WTC11 (cell line): ENCODE data around the gene PRODH. TPM values are rescaled to one million over a fixed set of nuclear protein-coding genes. Genes with fewer than 3 reads are reported as not detected.

ENCODE experiments used
- ATAC-seq: fragments of 200-7000 bp; cut with Tn5 transposase; 2 replicates; pipeline ENCODE4 v1.10.0; 2021; ENCODE audit warnings: mild to moderate bottlenecking, moderate library complexity
- CTCF ChIA-PET: fragments of 300-600 bp; sonication (Branson Sonifier 250); formaldehyde crosslinking; loops from one replicate; lab custom pipeline; 2021; ENCODE audit warnings: antibody characterized with exemption; lab: Charles Lee
- POLR2A ChIA-PET: fragments of 350-600 bp; sonication (Branson Sonifier 250); formaldehyde crosslinking; loops from one replicate; lab custom pipeline; 2021; ENCODE audit warnings: antibody characterized with exemption; lab: Charles Lee
- DNase-seq: peaks from one replicate; pipeline ENCODE4 v3.0.0; 2021; ENCODE audit warnings: low spot score
- H3K27ac Mint-ChIP-seq: 2 replicates; pipeline ENCODE4 v1.8.0; 2021; ENCODE audit warnings: mixed read lengths
- H3K27me3 Mint-ChIP-seq: 2 replicates; pipeline ENCODE4 v1.8.0; 2021; ENCODE audit warnings: low read depth, mild to moderate bottlenecking, moderate library complexity, mixed read lengths
- H3K36me3 Mint-ChIP-seq: 2 replicates; pipeline ENCODE4 v1.8.0; 2021; ENCODE audit warnings: mixed read lengths
- H3K4me1 Mint-ChIP-seq: 2 replicates; pipeline ENCODE4 v1.8.0; 2022; ENCODE audit warnings: mixed read lengths
- H3K4me3 Mint-ChIP-seq: 2 replicates; pipeline ENCODE4 v1.8.0; 2021; ENCODE audit warnings: mild to moderate bottlenecking, moderate library complexity, mixed read lengths
- H3K9me3 Mint-ChIP-seq: 2 replicates; pipeline ENCODE4 v1.8.0; 2021; ENCODE audit warnings: mixed read lengths
- AFF4 ChIP-seq: sonication (generic); formaldehyde crosslinking; IDR thresholded peaks from 2 replicates; pipeline ENCODE4 v1.8.1; 2023; ENCODE audit warnings: mild to moderate bottlenecking, missing genetic modification reagents, borderline replicate concordance
- ATF1 ChIP-seq: sonication (generic); formaldehyde crosslinking; IDR thresholded peaks from 2 replicates; pipeline ENCODE4 v1.8.1; 2023; ENCODE audit warnings: mild to moderate bottlenecking, moderate library complexity, missing genetic modification reagents
- CTCF ChIP-seq: fragments of 200-600 bp; IDR thresholded peaks from 2 replicates; pipeline ENCODE4 v1.8.0; 2022; ENCODE audit warnings: antibody characterized with exemption
- HMGXB4 ChIP-seq: sonication (generic); formaldehyde crosslinking; IDR thresholded peaks from 2 replicates; pipeline ENCODE4 v1.8.1; 2023; ENCODE audit warnings: mild to moderate bottlenecking, moderate library complexity, missing genetic modification reagents
- NR1H2 ChIP-seq: sonication (generic); formaldehyde crosslinking; IDR thresholded peaks from 2 replicates; pipeline ENCODE4 v1.9.0; 2021; ENCODE audit warnings: mild to moderate bottlenecking, moderate library complexity, missing genetic modification reagents
- NR3C1 ChIP-seq: sonication (generic); formaldehyde crosslinking; conservative IDR thresholded peaks from 2 replicates; pipeline ENCODE4 v1.8.1; 2023; ENCODE audit warnings: low read depth, mild to moderate bottlenecking, missing genetic modification reagents
- TEAD4 ChIP-seq: sonication (generic); formaldehyde crosslinking; IDR thresholded peaks from 2 replicates; pipeline ENCODE4 v1.8.0; 2022; ENCODE audit warnings: mild to moderate bottlenecking, missing genetic modification reagents
- TP53 ChIP-seq: sonication (generic); formaldehyde crosslinking; IDR thresholded peaks from 2 replicates; pipeline ENCODE4 v1.8.1; 2023; ENCODE audit warnings: mild to moderate bottlenecking, missing genetic modification reagents
- ZBTB43 ChIP-seq: sonication (generic); formaldehyde crosslinking; IDR thresholded peaks from 2 replicates; pipeline ENCODE4 v1.8.1; 2023; ENCODE audit warnings: mild to moderate bottlenecking, missing genetic modification reagents
- ZMAT4 ChIP-seq: fragments of 250-450 bp; sonication (Bioruptor Pico); IDR thresholded peaks from 2 replicates; pipeline ENCODE4 v1.9.0; 2021; ENCODE audit warnings: mild to moderate bottlenecking
- ZNF396 ChIP-seq: fragments of 250-450 bp; sonication (Bioruptor Pico); IDR thresholded peaks from 2 replicates; pipeline ENCODE4 v1.8.0; 2021; ENCODE audit warnings: mild to moderate bottlenecking, moderate library complexity, borderline replicate concordance
- total RNA-seq: library from RNA; stranded (reverse); gene quantifications from 3 replicates; pipeline ENCODE4 v1.2.3, GENCODE V29; 2021
- TF ChIP-seq, protein P1 (sequence below): sonication (generic); formaldehyde crosslinking; IDR thresholded peaks from 2 replicates; pipeline ENCODE4 v1.8.0; 2022; ENCODE audit warnings: mild to moderate bottlenecking, missing genetic modification reagents
- TF ChIP-seq, protein P2 (sequence below): sonication (generic); formaldehyde crosslinking; IDR thresholded peaks from 2 replicates; pipeline ENCODE4 v1.8.1; 2022; ENCODE audit warnings: mild to moderate bottlenecking, missing genetic modification reagents, moderate library complexity, borderline replicate concordance

PRODH gene
- total RNA-seq, 1 experiment from 2014 or later: 97.3 TPM

DNA sequence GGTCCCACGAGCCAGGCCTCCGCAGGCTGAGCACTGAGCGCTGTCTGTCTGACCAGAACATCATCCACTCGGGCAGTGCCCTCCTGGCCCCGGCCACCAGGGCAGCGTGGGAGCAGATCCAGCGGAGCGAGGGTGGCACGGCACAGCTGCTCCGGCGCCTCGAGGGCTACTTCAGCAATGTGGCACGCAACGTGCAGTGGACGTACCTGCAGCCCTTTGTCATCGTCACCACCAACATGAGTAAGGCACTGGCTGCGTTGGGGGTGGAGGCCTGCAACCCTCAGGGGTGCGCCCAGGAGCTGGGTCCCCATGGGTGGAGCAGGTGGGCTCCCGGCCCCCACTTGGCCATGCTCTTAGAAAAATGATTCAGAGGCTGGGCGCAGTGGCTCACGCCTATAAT, 49.7 kb upstream of the PRODH start (continued):
- TF ChIP-seq CTCF: no peak
- TF ChIP-seq ATF1: no peak
- no peak for TF ChIP-seq ZBTB43

DNA sequence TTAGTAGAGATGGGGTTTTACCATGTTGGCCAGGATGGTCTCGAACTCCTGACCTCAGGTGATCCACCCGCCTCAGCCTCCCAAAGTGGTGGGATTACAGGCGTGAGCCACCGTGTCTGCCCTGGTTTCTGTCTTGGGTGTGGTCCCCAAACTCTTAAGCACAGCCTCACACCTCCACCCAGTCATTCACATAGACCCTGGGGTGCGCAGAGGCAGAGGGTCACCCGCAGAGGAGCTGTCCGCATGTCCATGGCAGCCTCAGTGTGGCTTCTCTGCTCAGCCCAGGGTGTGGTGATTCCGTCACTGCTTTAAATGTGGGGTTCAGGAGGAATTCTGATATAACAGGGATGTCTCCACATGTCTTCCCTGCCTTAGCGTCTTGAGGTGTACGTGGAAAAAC, 48.5 kb upstream of the PRODH start:
- Mint-ChIP-seq H3K27me3 (peaks cover 4% of the 10 kb centered on the region; the same call in 1 of the 2 replicates), H3K4me3 (no peak overlapping the region), H3K4me1 (no peaks in the 10 kb centered on the region), H3K27ac (no peak overlapping the region), H3K9me3 (peaks cover 19% of the 10 kb centered on the region), H3K36me3 (peaks cover 8% of the 10 kb centered on the region; the same call in 1 of the 2 replicates)
- TF ChIP-seq, protein P1, sequence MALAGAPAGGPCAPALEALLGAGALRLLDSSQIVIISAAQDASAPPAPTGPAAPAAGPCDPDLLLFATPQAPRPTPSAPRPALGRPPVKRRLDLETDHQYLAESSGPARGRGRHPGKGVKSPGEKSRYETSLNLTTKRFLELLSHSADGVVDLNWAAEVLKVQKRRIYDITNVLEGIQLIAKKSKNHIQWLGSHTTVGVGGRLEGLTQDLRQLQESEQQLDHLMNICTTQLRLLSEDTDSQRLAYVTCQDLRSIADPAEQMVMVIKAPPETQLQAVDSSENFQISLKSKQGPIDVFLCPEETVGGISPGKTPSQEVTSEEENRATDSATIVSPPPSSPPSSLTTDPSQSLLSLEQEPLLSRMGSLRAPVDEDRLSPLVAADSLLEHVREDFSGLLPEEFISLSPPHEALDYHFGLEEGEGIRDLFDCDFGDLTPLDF (CRISPR knock-in tag): no peak
- TF ChIP-seq HMGXB4 (CRISPR knock-in tag) (no peak), NR1H2 (no peak)
- POLR2A ChIA-PET: no interaction called here
- no peak for DNase-seq
- CTCF ChIA-PET: interaction anchor here (1.1 kb wide), 1 partner anchor 76 kb away, joined by 3 read pairs; no protein-coding TSS in a partner anchor
- no peak for ATAC-seq

DNA sequence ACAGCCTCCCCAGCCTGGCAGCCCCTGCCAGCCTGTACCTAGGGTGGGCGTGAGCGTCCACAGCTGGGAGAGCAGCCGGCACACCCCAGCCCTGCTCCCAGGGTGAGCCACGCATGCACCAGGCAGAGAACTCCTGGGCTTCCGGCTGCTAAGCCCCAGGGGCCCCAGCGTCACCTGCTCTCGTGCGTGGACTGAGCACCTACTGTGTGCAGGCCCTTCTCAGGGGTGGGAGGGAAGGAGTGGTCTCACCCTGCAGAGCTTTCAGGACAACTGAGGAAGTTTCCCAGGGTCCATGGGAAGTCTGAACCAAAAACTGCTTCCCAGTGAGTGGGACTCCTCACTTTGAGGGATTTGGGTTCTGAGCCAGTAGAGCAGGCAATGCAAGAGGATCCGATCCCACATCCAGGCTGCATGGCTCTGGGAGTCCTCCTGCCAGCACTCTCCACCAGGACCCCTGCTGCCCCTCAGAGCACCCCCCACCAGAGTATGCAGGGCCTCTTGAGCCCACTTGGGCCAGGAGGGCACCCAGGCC, 47.1 kb upstream of the PRODH start:
- Mint-ChIP-seq H3K4me3 (no peak overlapping the region), H3K27ac (no peak overlapping the region), H3K9me3 (peaks cover 21% of the 10 kb centered on the region), H3K36me3 (peaks cover 10% of the 10 kb centered on the region; the same call in 1 of the 2 replicates), H3K4me1 (no peaks in the 10 kb centered on the region), H3K27me3 (peaks cover 4% of the 10 kb centered on the region; the same call in 1 of the 2 replicates)
- DNase-seq (no peak), ATAC-seq (no peak)
- TF ChIP-seq ZNF396 (CRISPR knock-in tag): no peak
- TF ChIP-seq HMGXB4 (CRISPR knock-in tag): no peak
- TF ChIP-seq TP53 (CRISPR knock-in tag): no peak
- TF ChIP-seq ATF1: no peak
- TF ChIP-seq, protein P2, sequence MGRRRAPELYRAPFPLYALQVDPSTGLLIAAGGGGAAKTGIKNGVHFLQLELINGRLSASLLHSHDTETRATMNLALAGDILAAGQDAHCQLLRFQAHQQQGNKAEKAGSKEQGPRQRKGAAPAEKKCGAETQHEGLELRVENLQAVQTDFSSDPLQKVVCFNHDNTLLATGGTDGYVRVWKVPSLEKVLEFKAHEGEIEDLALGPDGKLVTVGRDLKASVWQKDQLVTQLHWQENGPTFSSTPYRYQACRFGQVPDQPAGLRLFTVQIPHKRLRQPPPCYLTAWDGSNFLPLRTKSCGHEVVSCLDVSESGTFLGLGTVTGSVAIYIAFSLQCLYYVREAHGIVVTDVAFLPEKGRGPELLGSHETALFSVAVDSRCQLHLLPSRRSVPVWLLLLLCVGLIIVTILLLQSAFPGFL (CRISPR knock-in tag): no peak
- TF ChIP-seq TEAD4 (CRISPR knock-in tag): no peak
- no peak for TF ChIP-seq AFF4
- TF ChIP-seq ZMAT4 (CRISPR knock-in tag): no peak
- no peak for TF ChIP-seq NR3C1 (CRISPR knock-in tag)
- ChIA-PET POLR2A (no interaction called here), CTCF (interaction anchor here (0.9 kb wide), 1 partner anchor 13 kb away, joined by 4 read pairs; no protein-coding TSS in a partner anchor)
